Renal pelvis (tissue), 4 donors: Measurements from ENCODE around the gene GPX3. TPM values are rescaled to one million over a fixed set of nuclear protein-coding genes. Genes with fewer than 3 reads are reported as not detected.

Experiments
- DNase-seq: peaks from one replicate; pipeline ENCODE4 v3.0.0-alpha.2; 2013
- polyA plus RNA-seq, 3 donors: library from polyadenylated mRNA; unstranded; fragments of 120-200 nt; gene quantifications; one replicate each; pipeline ENCODE4 v1.2.1, GENCODE V29; 2013; ENCODE audit not compliant: insufficient read length in 3 of 3

Gene GPX3
- polyA plus RNA-seq, 3 donors = 1,360 to 1,471 (median 1,367) TPM

- DNase-seq = no peak
These were observed 32.4 kb downstream of the GPX3 start for GRCh38 chr5:151052836-151053235.

GRCh38 chr5:151053796-151054462 lies 33.5 kb downstream of the GPX3 start:
- no peak for DNase-seq

- DNase-seq = no peak
These were observed 34.3 kb downstream of the GPX3 start for GRCh38 chr5:151054709-151055108.

DNA sequence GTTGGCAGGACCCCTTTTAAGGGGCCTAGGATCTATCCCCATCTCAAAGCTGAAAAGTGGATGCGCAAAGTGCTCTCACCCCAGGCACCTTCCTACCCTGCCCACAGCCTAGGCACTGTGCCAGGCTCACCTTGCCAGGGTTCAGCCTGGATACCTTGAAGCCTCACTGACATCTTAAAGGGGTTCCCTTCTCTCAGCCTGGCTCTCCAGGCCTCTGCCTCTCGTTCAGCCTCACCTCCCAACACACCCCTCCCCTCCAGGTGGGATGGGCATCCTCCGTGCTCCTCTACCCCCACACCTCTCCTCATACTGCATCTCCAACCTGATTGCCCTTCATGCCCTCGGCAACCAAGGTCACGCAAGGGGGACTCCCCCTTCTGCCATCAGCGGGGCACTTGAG lies 34.9 kb downstream of the GPX3 start:
- DNase-seq = no peak

- no peak for DNase-seq
These were observed 36.3 kb downstream of the GPX3 start for GRCh38 chr5:151056379-151057325.

DNA sequence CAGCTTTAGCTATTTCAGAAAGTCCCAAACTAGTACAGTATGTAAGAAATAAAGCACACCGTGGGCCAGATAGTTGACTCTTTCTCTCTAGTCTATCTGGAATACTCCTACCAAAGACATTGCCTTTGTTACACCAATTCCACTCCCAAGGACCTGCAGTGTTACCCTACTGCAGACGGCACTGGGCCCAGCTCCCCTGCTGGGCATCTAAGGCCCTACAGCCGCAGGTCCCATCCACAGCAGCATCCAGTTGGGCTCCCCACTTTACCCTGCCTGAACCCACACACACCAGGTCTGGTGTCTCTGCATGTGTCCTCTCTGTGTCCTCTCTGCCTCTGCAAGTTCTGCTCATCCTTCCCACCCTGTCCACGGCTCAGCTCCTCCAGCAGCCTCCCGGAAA lies 37.9 kb downstream of the GPX3 start:
- DNase-seq = no peak

DNA sequence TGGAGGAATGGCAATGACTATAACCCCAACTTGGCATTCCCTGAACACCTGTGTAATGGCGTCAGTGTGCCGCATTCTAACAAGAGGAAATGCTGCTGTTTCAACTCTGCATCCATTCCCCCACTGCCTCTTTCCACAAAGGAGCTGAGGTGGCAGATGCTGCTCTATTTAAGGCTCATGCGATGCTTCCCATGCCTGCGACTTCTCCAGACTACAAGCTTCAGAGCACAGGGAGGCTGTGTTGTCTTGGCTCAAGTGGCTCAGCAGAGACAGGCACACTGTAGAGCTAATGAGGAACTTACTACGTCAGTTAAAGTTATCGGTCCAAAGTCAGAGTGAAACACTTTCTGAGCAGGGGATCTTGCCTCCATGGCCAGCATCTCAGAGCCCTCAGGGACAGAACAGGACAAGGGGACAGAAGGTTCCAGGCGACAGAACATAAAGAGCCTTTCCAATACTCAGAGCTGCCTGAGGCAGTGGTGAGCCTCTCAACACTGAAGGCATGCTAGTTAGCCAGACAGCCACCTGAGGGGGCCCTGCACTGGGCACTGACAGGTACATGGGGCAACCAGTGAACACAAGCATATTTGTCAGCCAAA lies 38.6 kb downstream of the GPX3 start:
- no peak for DNase-seq

GRCh38 chr5:151060742-151061141 lies 40.4 kb downstream of the GPX3 start:
- DNase-seq = no peak

- DNase-seq = no peak
These were observed 42.2 kb downstream of the GPX3 start for GRCh38 chr5:151062405-151063141.

GRCh38 chr5:151063142-151063989 lies 43.0 kb downstream of the GPX3 start:
- DNase-seq = no peak

- no peak for DNase-seq
These were observed 44.6 kb downstream of the GPX3 start for GRCh38 chr5:151064916-151065499.

- DNase-seq = no peak
These were observed 45.2 kb downstream of the GPX3 start for GRCh38 chr5:151065609-151066008.

GRCh38 chr5:151066920-151067319 lies 46.5 kb downstream of the GPX3 start:
- no peak for DNase-seq

GRCh38 chr5:151067632-151068432 lies 47.4 kb downstream of the GPX3 start:
- no peak for DNase-seq

DNA sequence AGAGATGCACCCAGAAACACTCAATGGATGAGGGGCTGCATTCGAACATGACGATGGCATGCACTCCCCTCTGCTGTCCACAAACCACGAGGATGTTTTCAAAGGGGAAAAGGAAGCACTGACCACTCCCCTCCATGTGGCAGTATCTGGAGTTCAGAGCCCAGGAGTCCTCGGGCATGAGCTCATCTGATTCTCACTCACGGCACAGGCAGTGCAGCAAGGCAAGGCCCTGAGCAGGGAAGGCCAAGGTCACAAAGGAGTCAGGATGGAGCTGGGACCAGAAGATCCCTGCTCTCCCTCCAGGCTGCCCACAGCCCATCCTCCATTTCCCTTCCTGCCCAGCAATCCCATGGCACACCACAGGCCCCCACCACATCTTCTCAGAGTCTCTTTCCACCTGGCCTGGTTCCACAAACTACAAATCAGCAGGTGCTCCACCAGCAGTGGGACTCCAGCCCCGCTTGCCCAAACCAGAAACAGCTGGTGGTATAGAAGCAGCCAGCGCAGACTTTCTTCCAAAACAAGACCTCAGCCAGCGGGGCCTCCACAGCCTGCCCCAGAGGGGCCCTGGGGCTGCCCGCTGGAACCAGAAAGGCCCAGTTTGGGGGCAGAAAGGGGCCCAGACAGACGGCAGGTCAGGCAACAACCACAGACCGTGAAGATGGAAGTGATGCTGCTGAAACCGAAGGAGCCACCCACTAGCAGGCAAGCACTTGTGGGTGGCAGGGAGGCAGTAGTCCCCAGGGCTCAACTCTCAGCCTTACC lies 48.2 kb downstream of the GPX3 start:
- DNase-seq = no peak

- DNase-seq = no peak
These were observed 50.1 kb downstream of the GPX3 start for GRCh38 chr5:151070449-151070848.

DNA sequence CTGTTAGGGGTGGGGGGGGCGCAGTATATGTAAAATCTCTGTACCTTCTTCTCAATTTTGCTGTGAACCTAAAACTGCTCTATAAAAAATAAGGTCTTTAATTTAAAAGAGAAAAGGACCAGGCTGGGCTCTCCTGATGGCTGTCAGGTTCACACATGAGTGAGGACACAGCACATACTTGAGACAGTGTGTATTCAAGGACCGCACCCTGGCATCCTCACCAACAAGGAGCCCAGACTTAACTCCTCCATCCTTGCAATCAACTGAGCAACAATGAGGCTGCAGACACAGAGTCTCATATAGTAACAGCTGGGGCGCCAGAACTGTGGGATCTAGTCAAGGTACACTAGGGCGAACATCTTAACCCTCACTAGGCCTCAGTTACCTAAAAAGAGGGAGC lies 50.6 kb downstream of the GPX3 start:
- DNase-seq = no peak

DNA sequence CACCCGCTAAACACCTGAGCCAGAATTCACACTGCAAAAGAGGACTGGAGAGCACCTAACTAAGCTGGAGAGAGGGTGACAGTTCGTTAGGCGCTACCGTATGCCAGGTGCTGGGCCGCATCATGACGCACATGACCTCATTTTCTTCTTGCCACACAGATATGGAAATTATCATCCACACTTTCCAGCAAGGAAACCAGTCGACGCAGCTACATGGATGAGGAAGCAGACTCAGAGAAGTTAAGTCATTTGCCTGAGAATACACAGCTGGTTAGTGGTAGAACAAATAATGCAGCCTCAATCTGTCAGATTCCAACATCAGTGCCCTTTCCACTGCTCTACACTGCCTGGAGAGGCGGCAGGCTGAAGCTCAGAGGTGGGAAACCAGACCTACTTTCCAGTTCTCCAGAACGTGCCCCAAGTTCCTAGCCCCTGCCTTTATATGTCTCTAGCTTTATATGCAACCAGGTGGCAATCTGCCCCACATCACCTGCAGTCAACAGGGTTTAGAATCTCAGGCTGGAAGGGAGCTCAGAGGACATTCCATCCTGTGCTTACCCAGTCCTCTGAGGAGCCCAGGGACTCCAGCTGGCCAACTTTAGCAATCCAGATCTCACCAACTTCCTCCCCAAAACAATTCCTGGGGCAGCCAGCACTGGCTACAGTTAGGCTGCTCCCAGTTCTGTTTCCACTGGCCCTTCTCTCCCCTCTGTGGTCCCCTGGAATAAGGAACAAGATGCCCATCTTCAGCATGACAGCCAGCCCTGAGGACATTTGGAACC lies 51.6 kb downstream of the GPX3 start:
- DNase-seq = no peak
